ENCODE measurements around the gene CHAMP1.

The CHAMP1 gene, protein sequence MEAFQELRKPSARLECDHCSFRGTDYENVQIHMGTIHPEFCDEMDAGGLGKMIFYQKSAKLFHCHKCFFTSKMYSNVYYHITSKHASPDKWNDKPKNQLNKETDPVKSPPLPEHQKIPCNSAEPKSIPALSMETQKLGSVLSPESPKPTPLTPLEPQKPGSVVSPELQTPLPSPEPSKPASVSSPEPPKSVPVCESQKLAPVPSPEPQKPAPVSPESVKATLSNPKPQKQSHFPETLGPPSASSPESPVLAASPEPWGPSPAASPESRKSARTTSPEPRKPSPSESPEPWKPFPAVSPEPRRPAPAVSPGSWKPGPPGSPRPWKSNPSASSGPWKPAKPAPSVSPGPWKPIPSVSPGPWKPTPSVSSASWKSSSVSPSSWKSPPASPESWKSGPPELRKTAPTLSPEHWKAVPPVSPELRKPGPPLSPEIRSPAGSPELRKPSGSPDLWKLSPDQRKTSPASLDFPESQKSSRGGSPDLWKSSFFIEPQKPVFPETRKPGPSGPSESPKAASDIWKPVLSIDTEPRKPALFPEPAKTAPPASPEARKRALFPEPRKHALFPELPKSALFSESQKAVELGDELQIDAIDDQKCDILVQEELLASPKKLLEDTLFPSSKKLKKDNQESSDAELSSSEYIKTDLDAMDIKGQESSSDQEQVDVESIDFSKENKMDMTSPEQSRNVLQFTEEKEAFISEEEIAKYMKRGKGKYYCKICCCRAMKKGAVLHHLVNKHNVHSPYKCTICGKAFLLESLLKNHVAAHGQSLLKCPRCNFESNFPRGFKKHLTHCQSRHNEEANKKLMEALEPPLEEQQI

DNA sequence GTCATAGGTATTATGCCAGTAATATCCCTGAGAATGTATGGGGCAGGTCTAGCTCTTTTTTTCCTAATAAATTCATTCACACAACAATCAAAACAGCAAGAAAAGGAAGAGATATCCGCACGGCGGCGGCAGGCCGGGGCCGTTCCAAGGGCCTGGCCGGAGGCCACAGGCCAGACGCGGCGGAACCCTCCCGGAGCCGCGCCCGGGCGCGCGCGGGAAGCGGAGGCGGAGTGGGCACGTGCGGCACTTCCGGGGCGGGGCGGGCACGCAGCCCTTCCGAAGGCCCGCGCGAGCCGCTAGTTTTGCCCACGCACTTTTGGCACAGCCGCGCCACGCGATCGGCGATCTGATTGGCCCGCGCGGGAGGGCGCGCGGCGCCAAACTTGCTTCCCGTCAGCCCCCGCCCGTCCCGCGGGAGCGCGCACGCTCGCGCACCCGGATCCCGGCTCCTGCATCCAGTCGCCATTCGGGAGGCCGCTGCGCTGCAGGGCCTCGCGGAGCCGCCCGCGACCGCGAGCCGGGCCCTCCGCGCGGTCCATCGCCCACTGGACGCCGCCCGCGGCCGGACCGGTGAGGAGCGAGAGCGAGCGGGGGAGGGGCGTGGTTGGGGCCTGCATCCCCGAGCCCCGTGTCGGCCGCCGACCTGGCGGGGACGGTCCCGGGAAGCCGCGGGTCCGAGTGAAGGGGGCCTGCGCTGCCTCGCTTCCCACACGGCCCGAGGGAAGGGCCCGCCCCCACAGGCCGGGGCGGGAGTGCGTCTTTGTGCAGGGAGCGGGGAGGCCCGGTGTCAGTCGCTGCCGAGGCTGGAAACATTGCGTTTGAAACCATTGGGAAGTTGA, at the start of gene CHAMP1:
TSS of gene CHAMP1 (plus strand) at position 430 of the 839 bp plus-strand sequence. CDS start 9,340 bp downstream, outside the sequence.
- DNase-seq (ENCODE audit: low read depth) = peak; percentile 97

DNA sequence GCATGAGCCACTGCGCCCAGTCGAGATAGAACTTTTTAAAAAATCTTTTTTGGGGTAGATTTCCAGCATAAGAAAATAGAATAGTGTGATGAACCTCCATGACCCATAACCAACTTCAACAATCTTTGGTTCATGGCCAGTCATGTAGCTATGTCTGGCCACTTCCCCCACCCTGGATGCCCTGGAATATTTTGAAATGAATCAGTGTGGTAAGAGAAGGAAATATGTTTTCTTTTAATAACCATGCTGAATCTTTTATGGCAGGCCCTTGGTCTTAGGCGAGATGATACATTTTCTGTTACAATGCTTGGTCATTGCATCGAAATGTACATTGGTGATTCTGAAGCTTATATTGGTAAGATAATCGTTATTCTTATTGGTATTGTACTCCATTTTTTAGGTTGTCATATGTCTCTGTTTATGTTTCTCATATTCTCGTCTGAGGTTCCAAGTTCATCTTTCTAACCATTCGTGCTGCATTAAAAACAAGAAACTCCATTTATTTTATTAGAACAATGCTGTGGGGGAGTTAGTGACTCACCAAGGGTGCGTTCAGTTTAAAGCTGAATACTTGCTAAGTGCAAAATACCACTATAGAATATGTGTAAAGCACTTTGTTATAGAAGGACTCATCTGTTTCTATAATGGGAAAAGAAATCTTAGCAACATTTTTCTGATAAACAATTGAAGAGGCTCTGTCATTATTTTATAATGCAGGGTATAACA, 49.3 kb upstream of the CHAMP1 start:
- DNase-seq (ENCODE audit: low read depth) = no peak

DNA sequence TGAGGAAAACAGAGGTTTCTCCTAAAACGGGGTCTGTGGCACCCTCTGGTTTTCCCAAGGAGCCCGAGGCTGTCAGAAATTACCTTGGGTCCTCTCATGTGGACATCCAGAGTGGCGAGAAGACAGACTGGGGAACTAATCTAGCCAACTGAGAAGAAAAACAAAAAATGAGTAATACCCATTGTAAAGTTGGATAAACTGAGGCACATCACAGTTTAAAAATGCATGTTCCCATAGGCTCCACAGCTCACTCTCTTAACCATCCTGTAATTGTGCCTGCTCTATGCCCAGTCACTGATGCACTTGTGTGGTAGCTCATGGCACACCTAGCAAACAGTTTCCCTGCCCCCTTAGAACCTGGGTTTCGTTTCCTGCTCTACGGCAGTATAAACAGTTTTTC, 48.1 kb upstream of the CHAMP1 start:
- DNase-seq (ENCODE audit: low read depth) = no peak

DNA sequence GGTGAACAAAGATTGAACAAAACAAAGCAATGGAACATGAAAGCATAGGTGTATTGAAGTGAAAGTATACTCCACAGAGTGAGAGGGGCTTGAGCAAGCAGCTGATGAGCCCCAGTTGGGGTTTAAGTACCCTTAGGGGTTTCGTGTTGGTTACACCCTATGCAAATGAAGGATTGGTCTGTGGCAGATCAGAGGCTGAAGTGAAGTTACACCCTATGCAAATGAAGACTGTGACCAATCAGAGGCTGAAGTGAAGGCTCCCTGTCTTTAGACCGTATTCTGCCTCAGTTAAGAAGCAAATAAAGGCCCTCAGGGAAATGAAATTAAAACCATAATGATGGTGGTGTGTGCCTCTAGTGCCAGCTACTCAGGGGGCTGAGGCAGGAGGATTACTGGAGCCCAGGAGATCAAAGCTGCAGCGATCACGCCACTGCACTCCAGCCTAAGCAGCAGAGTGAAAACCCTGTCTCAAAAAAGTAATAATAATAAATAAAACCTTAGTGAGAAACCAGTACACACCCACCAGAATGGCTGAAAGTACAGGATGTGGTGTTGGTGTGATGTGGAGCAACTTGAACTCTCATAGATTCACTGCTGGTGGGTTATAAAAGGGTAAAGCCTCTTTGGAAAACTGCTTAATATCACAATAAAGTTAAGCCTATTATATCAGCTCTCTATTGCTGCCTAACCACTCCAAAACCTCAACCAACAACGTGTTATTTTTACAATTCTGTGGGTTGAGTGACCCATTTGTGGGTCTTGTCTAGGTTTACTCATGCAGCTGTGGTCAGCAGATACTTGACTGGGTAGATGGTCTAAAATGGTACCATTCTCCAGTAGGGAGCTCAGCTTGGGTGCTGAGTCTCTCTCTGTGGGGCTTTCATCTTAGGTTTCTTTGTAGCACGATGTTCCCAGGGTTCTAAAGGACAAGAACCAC, 45.7 kb upstream of the CHAMP1 start:
- no peak for DNase-seq (ENCODE audit: low read depth)

DNA sequence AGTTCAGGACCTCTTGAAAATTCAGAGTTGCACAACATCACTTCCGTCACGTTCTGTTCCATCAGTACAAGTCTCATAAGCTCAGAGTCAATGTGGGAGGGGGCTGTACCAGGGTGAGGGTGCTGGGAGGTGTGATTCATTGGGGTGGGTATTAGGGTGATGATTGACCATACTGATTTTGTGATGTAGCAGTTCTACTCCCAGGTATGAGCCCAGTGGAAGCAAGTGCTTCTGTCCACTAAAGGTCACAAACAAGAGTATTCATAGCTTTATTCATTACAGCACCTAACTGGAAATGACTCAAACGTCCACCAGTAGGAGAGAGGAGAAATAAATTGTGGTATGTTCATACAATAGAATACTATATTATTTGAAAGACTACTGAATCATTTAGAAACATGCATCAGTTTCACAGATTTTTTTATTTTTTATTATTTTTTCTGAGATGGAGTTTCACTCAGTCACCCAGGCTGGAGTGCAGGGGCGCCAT, 45.0 kb upstream of the CHAMP1 start:
- DNase-seq (ENCODE audit: low read depth) = no peak

DNA sequence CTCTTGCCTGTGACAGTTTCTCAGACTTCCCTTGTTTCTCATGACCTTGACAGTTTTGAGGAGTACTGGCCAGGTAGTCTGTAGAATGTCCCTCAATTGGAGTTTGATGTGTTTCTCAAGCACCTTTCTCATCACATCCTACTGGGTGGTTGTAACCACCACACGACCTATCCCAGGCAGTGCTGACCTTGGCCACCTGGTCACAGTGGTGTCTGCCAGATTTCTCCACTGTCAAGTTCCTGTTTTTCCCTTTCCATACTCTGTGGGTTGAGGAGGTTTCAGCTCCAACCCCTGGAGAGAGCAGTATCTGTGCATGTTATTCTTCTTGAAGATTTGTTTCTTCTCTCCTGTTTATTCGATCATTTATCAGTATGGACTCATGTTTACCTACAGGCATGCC, 41.3 kb upstream of the CHAMP1 start:
- DNase-seq (ENCODE audit: low read depth) = no peak

DNA sequence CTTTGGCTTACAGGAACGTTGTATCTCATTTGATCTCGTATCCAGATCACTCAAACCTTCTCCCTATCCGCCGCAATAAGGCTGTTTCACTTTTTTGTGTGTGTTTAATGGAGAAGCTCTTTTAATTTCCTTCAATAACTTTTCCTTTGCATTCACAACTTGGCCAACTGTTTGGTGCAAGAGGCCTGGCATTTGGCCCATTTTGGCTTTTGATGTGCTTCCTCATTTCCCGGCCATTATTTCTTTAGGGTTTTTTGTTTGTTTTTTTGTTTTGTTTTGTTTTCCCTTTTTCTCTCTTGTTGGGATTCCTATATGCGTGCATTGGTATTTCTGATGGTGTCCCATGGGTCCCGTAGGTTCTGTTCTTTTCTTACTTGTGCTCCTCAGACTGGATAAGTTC, 39.0 kb upstream of the CHAMP1 start:
- no peak for DNase-seq (ENCODE audit: low read depth)

DNA sequence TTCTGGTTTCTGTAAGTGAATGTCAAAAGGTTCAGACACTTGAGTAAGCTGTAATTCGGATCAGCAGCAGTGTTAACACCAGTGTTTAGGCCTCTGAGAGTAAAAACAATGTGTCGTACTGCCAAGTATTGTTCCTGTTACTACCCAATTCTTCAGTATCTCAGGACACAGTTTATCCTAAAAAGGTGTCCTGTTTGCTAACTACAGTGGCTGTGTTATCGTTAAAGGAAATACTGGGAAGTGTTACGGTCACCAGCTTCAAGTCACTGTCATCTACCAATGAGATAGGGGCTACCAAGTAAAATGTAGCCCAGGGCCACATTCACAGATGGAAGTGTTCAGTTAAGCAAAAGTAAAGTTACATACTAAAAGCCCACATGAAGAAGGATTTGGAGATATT, 35.2 kb upstream of the CHAMP1 start:
- no peak for DNase-seq (ENCODE audit: low read depth)

DNA sequence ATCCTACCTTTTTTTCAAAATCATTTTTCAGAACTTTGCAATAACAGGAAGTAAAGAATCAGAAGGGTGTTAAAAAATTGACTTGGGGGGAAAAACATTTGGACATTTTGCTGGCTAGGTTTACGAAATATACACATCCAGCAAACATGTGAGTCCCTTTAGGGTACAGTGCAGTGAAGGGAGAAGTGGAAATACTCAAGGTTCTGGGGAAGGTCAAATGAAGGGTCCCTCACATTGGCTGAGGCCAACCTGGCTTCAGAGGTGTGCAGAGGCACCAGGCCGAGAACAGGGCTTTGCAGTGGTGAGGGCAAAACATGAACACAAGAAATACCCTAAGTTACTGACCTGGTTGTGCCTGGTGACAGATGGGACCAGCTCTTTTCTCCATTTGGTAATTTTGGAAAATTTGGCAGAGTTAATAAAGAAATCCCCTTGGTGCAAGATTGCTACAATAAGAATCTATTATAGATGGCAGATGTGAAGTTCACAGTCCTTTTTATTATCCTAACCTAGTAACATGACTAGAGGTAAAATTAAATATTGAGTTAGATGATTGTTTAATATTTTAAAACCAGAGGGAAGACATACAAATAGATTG, 34.4 kb upstream of the CHAMP1 start:
- DNase-seq (ENCODE audit: low read depth) = no peak

DNA sequence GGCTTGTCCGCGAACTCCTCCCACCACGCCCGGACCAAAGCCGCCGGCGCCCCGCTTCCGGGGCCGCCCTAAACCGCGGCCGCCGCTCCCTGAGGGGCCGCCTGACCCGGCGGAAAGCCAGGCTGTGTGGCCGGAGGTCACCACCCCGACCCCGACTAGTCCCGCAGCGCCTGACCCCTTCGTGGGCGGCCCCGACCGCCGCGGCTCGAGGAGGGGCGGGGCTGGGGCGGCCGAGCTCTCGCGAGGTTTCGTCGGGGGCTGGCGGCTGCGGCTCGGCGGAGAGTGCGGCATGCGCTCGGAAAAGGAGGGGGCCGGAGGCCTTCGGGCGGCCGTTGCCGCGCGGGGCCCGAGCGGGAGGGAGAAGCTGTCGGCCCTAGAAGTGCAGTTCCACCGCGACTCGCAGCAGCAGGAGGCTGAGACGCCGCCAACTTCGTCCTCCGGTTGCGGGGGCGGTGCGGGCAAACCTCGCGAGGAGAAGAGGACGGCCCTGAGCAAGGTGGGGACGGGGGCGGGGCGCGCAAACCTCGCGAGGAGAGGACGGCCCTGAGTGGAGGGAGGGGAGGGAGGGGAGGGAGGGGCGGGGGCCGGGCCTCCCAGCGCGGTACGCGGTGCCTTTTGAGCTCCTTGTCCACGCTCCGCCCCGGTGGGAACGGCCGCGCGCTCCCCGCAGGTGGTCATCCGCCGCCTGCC, 32.8 kb upstream of the CHAMP1 start, which contains the start of gene UPF3A:
TSS of gene UPF3A (plus strand) at position 251 of the 690 bp plus-strand sequence. CDS start at position 290, 39 bp downstream.
- DNase-seq (ENCODE audit: low read depth) = peak; percentile 86

DNA sequence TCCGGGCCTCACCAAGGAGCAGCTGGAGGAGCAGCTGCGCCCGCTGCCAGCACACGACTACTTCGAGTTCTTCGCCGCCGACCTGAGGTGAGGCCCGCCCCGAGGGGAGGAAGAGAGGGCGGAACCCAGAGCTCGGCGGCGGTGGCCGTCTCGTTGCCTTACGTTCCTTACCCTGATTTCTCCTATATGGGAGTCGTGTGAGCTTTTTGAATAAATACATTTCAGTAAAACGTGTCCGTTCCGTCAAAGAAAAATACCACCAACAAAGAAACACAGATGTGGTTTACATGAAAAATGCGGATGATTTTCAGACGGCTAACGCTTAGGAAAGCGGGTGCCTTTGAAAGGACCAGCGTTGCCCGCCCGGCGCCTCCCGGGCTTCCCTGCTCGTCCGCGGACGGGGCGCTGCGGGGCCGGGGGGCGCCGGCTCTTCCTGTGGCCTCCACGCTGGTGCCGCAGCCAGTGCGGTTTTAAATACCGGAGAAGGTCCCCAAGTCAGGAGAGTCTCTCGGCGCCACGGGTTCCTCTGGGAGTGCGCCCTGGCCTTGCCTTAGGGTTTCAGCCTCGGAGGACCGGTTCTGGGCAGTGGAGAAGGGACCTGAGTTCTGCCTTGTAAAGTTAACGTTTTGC, 32.1 kb upstream of the CHAMP1 start:
- DNase-seq (ENCODE audit: low read depth) = peak; percentile 30

DNA sequence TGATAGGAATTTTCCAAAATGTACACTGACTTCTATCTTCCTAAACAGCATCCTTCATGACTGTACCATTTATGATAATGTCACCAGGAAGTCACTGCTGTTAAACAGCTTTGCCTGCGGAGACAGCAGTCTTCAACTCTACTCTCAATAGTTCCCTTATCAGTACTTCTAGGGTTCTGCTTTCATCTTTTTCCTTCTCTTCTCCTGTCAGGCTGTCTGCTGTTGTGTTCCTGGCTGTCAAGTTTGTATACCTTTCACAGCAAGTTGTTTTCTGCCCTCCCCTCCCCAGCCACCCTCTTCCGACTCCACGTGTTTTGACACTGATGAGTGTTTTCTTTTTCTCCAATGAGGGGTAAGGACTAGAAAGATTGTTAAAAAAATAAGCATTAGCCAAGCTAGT, 30.7 kb upstream of the CHAMP1 start:
- DNase-seq (ENCODE audit: low read depth) = no peak

DNA sequence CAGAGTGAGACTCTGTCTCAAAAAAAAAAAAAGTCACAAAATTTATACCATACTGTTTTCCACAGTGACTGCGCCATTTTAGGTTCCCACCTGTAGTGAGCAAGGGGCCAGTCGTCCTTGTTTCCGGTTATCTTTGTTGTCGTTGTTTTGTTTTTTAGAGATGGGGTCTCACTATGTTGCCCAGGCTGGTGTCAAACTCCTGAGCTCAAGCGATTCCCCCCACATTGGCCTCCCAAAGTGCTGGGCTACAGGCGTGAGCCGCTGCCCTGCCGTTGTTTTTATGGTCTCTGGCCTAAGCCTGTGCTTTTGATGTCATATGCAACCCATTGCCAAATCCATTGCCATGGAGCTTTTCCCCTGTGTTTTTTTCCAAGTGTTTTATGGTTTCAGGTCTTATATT, 29.6 kb upstream of the CHAMP1 start:
- DNase-seq (ENCODE audit: low read depth) = no peak

DNA sequence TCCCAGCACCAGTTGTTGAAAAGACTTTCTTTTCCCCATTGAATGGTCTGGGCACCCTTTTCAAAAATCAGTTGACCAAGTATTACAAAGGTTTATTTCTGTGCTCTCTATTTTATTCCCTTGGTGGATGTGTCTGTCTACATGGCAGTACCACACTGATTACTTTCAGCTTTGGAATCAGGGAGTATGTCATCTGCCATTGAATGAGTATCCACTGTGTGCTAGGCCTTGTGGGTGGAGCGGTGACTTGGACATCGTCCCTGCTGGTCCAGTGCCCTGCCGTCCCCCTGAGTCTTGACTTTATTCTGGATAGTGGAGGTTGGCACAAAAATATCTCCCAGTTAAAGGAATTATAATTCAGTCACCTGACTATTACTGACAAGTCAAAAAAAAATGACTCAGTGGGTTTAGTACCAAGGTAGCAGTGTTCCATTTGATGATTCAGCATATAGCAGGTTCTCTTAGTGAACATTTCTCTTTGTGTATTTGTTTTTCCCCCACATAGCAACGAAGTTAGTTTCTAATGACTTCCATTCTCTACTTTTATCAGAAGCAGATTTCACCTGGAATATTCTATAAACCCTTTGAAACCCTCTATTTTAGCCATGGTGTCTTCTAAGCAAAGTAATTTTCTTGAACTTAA, 29.0 kb upstream of the CHAMP1 start:
- DNase-seq (ENCODE audit: low read depth) = no peak

DNA sequence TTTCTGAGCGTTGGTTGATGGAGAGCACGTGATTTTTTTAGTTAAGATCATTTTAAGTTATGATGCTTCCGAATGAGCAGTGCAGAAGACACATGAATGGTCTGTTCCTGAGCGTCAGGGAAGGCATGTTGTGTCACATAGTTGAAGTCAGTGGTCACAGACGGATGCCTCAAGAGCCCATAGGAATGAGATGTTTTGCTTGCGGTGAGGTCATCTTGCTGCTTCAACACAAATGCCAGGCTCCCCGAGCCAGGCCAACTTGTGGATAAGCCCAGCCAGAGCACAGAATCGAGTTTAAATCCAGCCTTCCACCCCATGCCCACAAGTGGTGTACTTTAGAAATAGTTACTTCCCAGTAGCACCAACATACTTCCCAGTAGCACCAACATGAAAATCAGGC, 27.5 kb upstream of the CHAMP1 start:
- DNase-seq (ENCODE audit: low read depth) = no peak

DNA sequence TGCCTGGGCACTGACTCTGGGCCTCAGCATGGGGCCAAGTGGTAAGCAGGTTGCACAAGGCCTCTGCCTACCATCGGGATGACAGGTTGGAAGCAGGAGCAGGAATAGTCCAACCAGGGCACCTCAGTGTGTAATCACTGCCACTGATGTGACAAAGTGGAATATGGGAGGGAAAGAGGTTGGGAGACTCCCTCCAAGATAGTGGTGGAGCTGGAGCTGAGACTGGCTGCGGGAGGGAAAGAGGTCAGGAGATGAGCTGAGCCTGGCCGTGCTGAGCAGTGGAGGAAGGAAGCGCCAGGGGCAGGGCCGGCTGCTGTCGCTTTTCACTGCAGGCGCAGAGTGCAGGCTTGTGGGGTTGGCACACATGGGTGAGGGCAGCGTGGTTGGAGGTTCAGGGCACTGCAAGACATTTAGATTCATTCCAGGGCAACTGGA, 26.1 kb upstream of the CHAMP1 start:
- DNase-seq (ENCODE audit: low read depth) = no peak

DNA sequence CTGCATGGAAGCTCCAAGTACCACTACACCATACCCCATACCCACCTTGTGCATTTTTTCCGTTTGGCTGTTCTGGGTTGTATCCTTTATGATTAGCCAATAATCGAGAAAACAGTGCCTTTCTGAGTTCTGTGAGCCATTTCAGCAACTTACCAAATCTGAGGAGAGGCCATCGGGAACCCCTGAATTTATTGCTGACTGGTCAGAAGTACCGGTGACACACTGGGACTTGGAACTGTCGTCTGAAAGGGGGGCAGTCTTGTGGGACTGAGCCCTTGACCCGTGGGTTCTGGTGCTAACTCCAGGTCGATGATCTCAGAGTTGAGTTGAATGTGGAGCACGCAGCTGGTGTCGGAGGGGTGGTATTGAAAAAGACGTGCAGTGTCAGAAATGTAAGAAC, 17.9 kb upstream of the CHAMP1 start:
- DNase-seq (ENCODE audit: low read depth) = no peak

DNA sequence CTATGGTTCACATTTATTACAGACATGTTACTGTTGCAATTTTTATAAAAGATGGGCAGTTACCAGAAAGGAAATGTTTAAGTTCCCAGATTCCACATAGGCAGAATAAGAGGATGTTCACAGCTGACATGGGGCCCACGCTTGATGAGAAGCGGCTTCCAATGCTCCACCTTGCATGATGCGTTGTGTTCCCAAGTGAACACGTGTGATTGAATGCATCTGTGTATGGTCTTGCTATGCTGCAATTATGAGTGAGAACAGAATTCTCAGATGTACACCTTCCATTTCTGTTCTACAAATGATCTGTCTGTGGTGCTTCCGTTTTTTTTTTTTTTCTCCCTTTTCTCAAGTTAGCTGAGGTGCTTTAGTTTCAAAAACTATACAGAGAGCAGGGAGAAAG, 17.4 kb upstream of the CHAMP1 start:
- no peak for DNase-seq (ENCODE audit: low read depth)

Data from activated T-cell treated with anti-CD3 and anti-CD28 coated beads for 48 hours (primary cell).